Heart right ventricle (tissue), 16 donors: ENCODE measurements around the gene CDH3. TPM values are rescaled to one million over a fixed set of nuclear protein-coding genes. Genes with fewer than 3 reads are reported as not detected.

ENCODE experiments used
- ATAC-seq, 8 donors: fragments of 200-7000 bp; cut with Tn5 transposase; one replicate each; pipeline ENCODE4 v1.9.1; 2020; ENCODE audit warnings: mild to moderate bottlenecking in 8 of 8, moderate library complexity in 8 of 8, moderate number of reproducible peaks in 1 of 8
- DNase-seq, 2 donors: peaks; one replicate each; pipeline ENCODE4 v3.0.0-alpha.2; 2020
- H3K27ac ChIP-seq, 10 donors: fragments of 200-600 bp; sonication (generic) in 2 of 10; one replicate each; pipeline versions ENCODE4 v1.5.0 to v1.8.0; 2020 to 2022; ENCODE audit warnings: mild to moderate bottlenecking in 3 of 10
- H3K27me3 ChIP-seq, 7 donors: fragments of 200-600 bp; one replicate each; pipeline ENCODE4 v1.8.0; 2021 to 2022; ENCODE audit warnings: mild to moderate bottlenecking in 2 of 7
- H3K36me3 ChIP-seq, 9 donors: fragments of 200-600 bp; sonication (generic) in 1 of 9; one replicate each; pipeline versions ENCODE4 v1.5.0 to v1.8.0; 2020 to 2022; ENCODE audit warnings: mild to moderate bottlenecking in 2 of 9
- H3K4me1 ChIP-seq, 9 donors: fragments of 200-600 bp; sonication (generic) in 1 of 9; one replicate each; pipeline versions ENCODE4 v1.5.0 to v1.8.0; 2020 to 2022; ENCODE audit warnings: mild to moderate bottlenecking in 4 of 9
- H3K4me3 ChIP-seq, 10 donors: fragments of 200-600 bp; sonication (generic) in 2 of 10; one replicate each; pipeline versions ENCODE4 v1.5.0 to v1.8.0; 2020 to 2022; ENCODE audit warnings: mild to moderate bottlenecking in 7 of 10, moderate library complexity in 2 of 10
- H3K9me3 ChIP-seq, 11 donors: fragments of 200-600 bp in 10 of 11; sonication (generic) in 2 of 11; one replicate each; pipeline versions ENCODE4 v1.5.0 to v1.8.0; 2013 to 2022; ENCODE audit warnings: mild to moderate bottlenecking in 2 of 11, control low read depth in 1 of 11, moderate library complexity in 1 of 11
- WGBS, 2 donors: extraction: QIAGEN DNeasy Blood & Tissue Kit; methylation state at CpG; one replicate each; pipeline ENCODE4 v1.1.7; 2013; ENCODE audit warnings: inconsistent platforms in 1 of 2; 5-methylcytosine and 5-hydroxymethylcytosine counted together
- intact Hi-C, 10 donors: fragments of 100-400 bp; cut with DNase I; formaldehyde crosslinking; loops; one replicate each; pipeline versions ENCODE4 v1.11.1 to v1.14.2; 2022
- polyA plus RNA-seq, 2 donors: library from polyadenylated mRNA; stranded (reverse); fragments of 200-250 nt; gene quantifications; one replicate each; pipeline ENCODE4 v1.2.3, GENCODE V29; 2013
- total RNA-seq, 10 donors: library from RNA; stranded (reverse); fragmentation: NEBNext Ultra II Directional in 3 of 10; extraction: Animal tissue kit (Norgen Biotek cat#: 25700) in 3 of 10; gene quantifications; one replicate each; pipeline versions ENCODE4 v1.2.1 to v1.2.4, GENCODE V29; 2021 to 2023
- TF ChIP-seq, protein P1 (sequence below), 9 donors: fragments of 200-600 bp; sonication (generic) in 2 of 9; IDR thresholded peaks; one replicate each; pipeline versions ENCODE4 v1.5.0 to v1.8.0; 2021 to 2022; ENCODE audit warnings: antibody characterized with exemption in 9 of 9, mild to moderate bottlenecking in 5 of 9, moderate library complexity in 1 of 9
- donor health status: Arrhythmogenic right ventricular cardiomyopathy.
- donor health status: ischemic (EF 13 %, LVEDD 7.1; RV severe dilation, severe dysfunction).
- donor health status: healthy with polysubstance abuse.
- donor health status: DM: no; HTN: yes; CAD: no.
- donor health status: DM: no; HTN: no; CAD: no.
- donor health status: ischemic (EF 25% LVEDD 6.9; RV normal size, moderate dysfunction).
- donor health status: ischemic (EF 25% LVEDD 5.7; RV mildly dilated, moderate dysfunction).
- donor health status: healthy.
- donor health status: DM: yes; HTN: yes; CAD: no.
- donor health status: Ischemic cardiomyopathy.
- donor health status: ischemic (EF 35%, LVEDD 5.7; RV mildly dilated, moderate dysfunction).
- donor health status: nonischemic (EF 11% LVEDD 7.7; RV severe dilation, severe dysfunction).
- donor health status: DM: yes; HTN: yes; CAD: no.
- donor health status: PGD.
- donor health status: ischemic (EF 29% LVEDD 5.4; RV normal size, mild dysfunction).
- donor health status: nonischemic (EF 23%, LVEDD 6.1; RV moderate dilation, normal function).

Gene CDH3
- total and polyA plus RNA-seq, 12 donors = 0.06 to 0.71 (median 0.29) TPM; not detected in 9

DNA sequence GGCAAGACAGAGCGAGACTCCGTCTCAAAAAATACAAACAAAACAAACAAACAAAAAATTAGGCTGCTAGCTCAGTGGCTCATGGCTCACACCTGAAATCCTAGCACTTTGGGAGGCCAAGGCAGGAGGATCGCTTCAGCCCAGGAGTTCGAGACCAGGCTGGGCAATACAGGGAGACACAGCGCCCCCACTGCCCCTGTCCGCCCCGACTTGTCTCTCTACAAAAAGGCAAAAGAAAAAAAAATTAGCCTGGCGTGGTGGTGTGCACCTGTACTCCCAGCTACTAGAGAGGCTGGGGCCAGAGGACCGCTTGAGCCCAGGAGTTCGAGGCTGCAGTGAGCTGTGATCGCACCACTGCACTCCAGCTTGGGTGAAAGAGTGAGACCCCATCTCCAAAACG, 91.5 kb downstream of the CDH3 start:
- no peak for DNase-seq
- 87 to 90% methylated on average over 12 of the region's 12 CpGs for whole genome bisulfite sequencing, 2 donors
- Histone ChIP-seq H3K27ac (no peak overlapping the region), H3K4me1 (peaks cover 0 to 18% (median 13%) of the 10 kb centered on the region in 9 donors), H3K27me3 (peaks cover 26 to 71% (median 61%) of the 10 kb centered on the region in 7 donors), H3K9me3 (no peaks in the 10 kb centered on the region), H3K4me3 (no peak overlapping the region), H3K36me3 (no peaks in the 10 kb centered on the region)
- TF ChIP-seq, protein P1, sequence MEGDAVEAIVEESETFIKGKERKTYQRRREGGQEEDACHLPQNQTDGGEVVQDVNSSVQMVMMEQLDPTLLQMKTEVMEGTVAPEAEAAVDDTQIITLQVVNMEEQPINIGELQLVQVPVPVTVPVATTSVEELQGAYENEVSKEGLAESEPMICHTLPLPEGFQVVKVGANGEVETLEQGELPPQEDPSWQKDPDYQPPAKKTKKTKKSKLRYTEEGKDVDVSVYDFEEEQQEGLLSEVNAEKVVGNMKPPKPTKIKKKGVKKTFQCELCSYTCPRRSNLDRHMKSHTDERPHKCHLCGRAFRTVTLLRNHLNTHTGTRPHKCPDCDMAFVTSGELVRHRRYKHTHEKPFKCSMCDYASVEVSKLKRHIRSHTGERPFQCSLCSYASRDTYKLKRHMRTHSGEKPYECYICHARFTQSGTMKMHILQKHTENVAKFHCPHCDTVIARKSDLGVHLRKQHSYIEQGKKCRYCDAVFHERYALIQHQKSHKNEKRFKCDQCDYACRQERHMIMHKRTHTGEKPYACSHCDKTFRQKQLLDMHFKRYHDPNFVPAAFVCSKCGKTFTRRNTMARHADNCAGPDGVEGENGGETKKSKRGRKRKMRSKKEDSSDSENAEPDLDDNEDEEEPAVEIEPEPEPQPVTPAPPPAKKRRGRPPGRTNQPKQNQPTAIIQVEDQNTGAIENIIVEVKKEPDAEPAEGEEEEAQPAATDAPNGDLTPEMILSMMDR (IDR thresholded peaks at IDR 0.05) = no peak
- ATAC-seq = no peak
- intact Hi-C loops = no loop called here

DNA sequence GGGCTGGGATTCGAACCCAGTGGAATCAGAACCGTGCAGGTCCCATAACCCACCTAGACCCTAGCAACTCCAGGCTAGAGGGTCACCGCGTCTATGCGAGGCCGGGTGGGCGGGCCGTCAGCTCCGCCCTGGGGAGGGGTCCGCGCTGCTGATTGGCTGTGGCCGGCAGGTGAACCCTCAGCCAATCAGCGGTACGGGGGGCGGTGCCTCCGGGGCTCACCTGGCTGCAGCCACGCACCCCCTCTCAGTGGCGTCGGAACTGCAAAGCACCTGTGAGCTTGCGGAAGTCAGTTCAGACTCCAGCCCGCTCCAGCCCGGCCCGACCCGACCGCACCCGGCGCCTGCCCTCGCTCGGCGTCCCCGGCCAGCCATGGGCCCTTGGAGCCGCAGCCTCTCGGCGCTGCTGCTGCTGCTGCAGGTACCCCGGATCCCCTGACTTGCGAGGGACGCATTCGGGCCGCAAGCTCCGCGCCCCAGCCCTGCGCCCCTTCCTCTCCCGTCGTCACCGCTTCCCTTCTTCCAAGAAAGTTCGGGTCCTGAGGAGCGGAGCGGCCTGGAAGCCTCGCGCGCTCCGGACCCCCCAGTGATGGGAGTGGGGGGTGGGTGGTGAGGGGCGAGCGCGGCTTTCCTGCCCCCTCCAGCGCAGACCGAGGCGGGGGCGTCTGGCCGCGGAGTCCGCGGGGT, 92.1 kb downstream of the CDH3 start, which contains the start of gene CDH1:
TSS of gene CDH1 (plus strand) at position 247 of the 684 bp plus-strand sequence. CDS start at position 371, 124 bp downstream.
- TF ChIP-seq, protein P1 (IDR thresholded peaks at IDR 0.05) = no peak
- Histone ChIP-seq H3K36me3 (no peaks in the 10 kb centered on the region), H3K4me1 (peaks cover 0 to 18% (median 13%) of the 10 kb centered on the region in 9 donors), H3K4me3 (peak within 1 kb of the TSS in 8 of 10 donors; percentile 3 to 25 (median 20)), H3K27ac (no peak within 1 kb of the TSS), H3K27me3 (peaks cover 26 to 65% (median 59%) of the 10 kb centered on the region in 7 donors), H3K9me3 (no peaks in the 10 kb centered on the region)
- 1 to 2% methylated on average over 62 to 63 of the region's 63 CpGs for WGBS, 2 donors
- peak in 1 of 2 donors; percentile 17 for DNase-seq
- intact Hi-C loops = no loop called here
- ATAC-seq = peak in 3 of 8 donors; percentile 16 to 59 (median 50)

DNA sequence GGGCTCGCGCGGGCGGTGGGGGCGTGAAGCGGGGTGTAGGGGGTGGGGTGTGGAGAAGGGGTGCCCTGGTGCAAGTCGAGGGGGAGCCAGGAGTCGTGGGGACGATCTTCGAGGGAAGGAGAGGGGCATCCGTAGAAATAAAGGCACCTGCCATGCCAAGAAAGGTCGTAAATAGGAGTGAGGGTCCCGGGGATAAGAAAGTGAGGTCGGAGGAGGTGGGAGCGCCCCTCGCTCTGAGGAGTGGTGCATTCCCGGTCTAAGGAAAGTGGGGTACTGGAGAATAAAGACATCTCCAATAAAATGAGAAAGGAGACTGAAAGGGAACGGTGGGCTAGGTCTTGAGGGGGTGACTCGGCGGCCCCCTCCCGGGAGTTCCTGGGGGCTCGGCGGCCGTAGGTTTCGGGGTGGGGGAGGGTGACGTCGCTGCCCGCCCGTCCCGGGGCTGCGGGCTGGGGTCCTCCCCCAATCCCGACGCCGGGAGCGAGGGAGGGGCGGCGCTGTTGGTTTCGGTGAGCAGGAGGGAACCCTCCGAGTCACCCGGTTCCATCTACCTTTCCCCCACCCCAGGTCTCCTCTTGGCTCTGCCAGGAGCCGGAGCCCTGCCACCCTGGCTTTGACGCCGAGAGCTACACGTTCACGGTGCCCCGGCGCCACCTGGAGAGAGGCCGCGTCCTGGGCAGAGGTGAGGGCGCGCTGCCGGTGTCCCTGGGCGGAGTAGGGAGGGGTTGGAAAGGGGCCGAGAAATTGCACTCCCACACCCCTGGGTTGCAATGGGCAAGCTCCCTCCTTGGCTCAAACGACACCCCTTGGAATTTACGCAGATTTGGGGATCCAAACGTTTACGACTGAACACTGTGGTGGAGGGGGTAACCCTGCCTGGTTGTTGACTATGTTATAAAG, 92.9 kb downstream of the CDH3 start:
- WGBS, 2 donors = 4 to 6% methylated on average over 54 to 58 of the region's 58 CpGs
- Histone ChIP-seq H3K9me3 (no peaks in the 10 kb centered on the region), H3K36me3 (no peaks in the 10 kb centered on the region), H3K27me3 (peaks cover 26 to 59% (median 51%) of the 10 kb centered on the region in 7 donors), H3K27ac (no peak overlapping the region), H3K4me3 (peak overlapping the region in 4 of 10 donors; percentile 3 to 14 (median 10)), H3K4me1 (peaks cover 0 to 18% (median 13%) of the 10 kb centered on the region in 9 donors)
- peak in 1 of 2 donors; percentile 16 for DNase-seq
- intact Hi-C loops = no loop called here
- TF ChIP-seq, protein P1 (IDR thresholded peaks at IDR 0.05) = no peak
- ATAC-seq = peak in 2 of 8 donors; percentile 38 to 44

DNA sequence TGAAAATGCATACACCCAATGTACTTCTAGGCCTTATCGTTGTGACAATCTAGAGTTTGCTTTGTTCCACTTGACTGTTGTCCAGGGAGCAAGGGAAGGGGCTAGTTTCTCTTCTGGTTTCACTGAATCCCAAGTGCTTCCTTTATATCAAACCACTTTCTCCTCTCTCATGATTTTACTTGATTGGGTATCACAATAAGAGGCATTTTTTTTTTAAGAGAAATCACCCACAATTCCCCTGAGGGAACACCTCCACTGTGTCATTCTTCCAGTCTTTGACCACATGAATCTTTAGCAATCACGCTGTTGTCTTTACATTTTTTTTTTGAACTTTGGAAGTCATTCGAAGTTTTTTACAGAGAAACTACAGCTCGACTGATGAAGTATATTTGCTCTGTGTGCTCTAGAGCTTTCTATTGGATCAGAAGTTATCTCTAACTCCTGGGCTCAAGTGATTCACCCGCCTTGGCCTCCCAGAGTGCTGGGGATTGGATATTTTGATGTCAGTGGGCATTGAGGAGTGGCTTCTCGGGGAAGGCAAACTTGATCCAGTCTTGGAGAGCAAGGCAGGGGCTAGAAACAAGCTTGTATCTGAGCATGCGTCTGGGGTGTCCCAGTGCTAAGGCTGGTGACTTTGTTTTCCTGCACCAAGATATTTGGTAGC, 95.0 kb downstream of the CDH3 start:
- 57 to 66% methylated on average over 7 of the region's 7 CpGs for WGBS, 2 donors
- Histone ChIP-seq H3K4me3 (no peak overlapping the region), H3K27ac (no peak overlapping the region), H3K36me3 (no peaks in the 10 kb centered on the region), H3K9me3 (no peaks in the 10 kb centered on the region), H3K27me3 (peaks cover 26 to 55% (median 41%) of the 10 kb centered on the region in 7 donors), H3K4me1 (peaks cover 0 to 18% (median 13%) of the 10 kb centered on the region in 9 donors)
- TF ChIP-seq, protein P1 (IDR thresholded peaks at IDR 0.05) = no peak
- intact Hi-C loops = loop anchor here in 2 of 10 donors (2.0 to 10.0 kb wide), 2 partner anchors 75 to 215 kb away; no protein-coding TSS in a partner anchor
- DNase-seq (no peak), ATAC-seq (no peak)
